HL-60/S4 (cell line): ENCODE measurements around the gene INTS1.
"Not testable (repeated sequence)": the region's sequence is repeated elsewhere in the genome, so short reads cannot be mapped to it uniquely, and the experiment has no call there.

Source experiments
- in situ Hi-C: fragments of 300-500 bp; cut with MboI; formaldehyde crosslinking; loops from 2 replicates; pipeline ENCODE4 v1.14.3; 2022; ENCODE audit warnings: low sequenced_read_pairs

Gene INTS1

GRCh38 chr7:1531263-1531978 is 27.2 kb upstream of the INTS1 start:
- in situ Hi-C loops: no loop called here

DNA sequence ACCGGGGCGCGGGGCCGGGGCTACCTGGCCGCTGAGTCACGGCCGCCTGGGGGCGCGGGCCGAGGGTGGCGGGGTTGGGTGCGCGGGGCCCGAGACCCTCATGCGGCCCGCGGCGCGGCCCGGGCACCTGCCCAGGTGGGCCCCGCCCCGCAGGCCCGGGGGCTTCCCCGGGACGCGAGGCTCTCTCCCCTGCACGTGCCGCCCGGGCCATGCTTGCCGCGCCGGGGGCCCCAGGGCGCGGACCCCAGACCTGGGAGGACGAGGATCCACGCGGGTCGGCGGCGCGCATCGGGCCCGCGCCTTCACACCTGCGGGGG is 26.7 kb upstream of the INTS1 start:
- in situ Hi-C loops: no loop called here

DNA sequence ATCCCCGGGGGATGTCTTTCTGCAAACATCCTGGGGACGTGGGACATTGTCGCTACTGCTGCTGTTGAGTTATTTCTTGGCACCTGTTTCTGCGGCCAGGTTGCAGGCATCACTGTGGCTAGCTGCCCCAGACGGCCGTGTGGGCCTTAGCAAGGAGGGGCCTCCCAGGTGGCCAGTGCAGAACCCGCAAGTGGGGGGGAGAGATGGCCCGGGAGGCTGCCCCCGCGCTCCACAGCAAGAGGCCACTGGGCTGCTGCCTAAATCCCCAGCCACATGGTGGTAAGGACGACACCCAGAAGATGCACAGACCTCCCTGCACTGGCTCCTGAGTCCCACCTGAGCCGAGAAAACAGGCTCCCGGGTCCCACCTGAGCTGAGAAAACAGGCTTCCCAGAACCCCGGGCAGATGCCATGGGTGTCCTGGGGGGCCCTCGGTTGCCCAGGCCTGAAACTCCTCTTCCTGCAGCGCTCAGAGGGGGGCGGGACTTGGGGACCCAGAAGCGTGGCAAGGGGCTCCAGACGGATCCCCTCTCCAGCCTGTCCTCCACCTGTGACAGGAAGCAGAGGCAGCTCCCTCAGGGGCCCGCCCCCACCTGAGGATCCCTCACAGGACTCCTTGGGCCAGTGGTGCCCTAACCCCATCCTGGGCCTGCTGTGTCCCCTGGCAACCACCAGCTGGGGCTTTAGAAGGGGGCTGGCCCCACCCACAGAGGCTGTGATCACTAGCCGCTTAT is 25.4 kb upstream of the INTS1 start:
- in situ Hi-C loops: no loop called here

DNA sequence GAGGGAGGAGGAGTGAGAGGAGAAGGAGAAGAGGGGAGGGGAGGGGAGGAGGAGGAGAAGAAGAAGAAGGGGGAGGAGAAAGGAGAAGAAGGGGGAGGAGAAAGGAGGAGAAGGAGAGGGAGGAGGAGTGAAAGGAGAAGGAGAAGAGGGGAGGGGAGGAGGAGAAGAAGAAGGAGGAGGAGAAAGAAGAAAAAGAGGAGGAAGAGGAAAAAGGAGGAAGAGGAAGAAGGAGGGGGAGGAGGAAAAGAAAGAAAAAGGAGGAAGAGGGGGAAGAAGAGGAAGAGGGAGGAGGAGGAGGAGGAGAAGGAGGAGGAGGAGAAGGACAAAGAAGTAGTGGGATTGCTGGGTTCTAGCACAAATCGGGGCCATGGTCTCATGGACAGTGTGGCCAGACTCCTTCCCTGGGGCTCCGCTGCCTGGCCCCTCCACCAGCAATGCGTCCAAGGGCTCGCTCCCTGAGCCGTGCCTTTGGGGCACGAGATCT is 22.1 kb upstream of the INTS1 start:
- in situ Hi-C loops: no loop called here

DNA sequence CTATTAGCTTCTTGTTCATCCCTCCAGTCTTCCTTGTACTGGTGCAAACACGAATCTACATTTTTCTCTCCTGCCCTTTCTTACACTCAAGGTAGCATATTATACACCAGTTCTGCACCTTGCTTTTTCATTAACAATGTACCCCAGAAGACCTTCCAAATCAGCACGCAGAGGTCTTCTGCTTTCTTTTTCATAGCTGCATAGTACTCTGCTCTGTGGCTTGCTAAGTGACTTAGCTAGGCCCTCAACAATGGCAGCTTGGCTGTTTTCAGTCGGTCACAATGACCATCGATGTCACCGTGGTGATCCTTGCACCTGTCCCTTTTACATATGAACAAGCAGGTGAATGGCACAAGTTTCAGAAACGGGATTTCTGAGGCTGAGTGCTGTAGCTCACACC is 21.2 kb upstream of the INTS1 start:
- in situ Hi-C loops: no loop called here

- in situ Hi-C loops: no loop called here
These were observed 19.7 kb upstream of the INTS1 start for GRCh38 chr7:1523844-1524243.

GRCh38 chr7:1523208-1523607 is 19.0 kb upstream of the INTS1 start:
- in situ Hi-C loops: no loop called here

DNA sequence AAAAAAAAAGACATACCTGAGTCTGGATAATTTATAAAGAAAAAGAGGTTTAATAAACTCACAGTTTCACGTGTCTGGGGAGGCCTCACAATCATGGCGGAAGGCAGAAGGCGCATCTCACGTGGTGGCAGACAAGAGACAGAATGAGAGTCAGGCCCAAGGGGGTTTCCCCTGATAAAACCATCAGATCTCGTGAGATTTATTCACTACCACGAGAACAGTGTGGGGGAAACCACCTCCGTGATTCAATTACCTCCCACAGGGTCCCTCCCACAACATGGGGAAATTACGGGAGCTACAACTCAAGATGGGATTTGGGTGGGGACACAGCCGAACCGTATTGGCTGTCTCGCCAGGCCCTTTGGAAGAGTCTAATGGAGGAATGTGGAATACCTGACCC is 17.3 kb upstream of the INTS1 start:
- in situ Hi-C loops: no loop called here

GRCh38 chr7:1520539-1521234 is 16.5 kb upstream of the INTS1 start:
- in situ Hi-C loops: no loop called here

GRCh38 chr7:1519322-1519922 is 15.2 kb upstream of the INTS1 start:
- in situ Hi-C loops: not testable (repeated sequence)

DNA sequence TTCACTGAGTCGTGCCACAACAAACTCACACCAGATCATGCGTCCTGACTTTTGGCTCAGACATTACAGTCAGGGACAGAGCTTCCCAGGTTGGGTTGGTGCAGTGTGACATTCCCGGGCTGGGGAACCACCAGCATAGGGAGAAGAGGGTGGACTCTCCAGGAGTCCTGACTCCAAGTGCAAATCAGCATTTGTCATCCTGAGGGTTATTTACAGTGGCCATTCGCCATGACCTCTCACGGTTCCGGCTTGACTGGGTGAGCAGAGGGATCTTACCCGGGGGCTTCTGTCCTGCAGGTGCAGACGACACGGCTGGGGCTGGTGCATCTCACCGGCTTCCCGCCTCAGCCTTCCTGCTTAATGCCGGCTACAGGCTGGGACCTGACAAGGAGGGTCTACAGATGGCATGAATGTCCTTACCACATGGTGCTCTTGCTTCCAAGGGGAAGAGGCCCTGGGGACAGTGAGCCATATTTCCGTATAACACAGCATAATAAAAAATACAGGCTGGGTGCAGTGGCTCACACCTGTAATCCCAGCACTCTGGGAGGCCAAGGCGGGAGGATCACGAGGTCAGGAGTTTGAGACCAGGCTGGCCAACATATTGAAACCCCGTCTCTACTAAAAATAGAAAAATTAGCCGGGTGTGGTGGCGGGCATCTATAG is 12.5 kb upstream of the INTS1 start:
- in situ Hi-C loops: no loop called here

DNA sequence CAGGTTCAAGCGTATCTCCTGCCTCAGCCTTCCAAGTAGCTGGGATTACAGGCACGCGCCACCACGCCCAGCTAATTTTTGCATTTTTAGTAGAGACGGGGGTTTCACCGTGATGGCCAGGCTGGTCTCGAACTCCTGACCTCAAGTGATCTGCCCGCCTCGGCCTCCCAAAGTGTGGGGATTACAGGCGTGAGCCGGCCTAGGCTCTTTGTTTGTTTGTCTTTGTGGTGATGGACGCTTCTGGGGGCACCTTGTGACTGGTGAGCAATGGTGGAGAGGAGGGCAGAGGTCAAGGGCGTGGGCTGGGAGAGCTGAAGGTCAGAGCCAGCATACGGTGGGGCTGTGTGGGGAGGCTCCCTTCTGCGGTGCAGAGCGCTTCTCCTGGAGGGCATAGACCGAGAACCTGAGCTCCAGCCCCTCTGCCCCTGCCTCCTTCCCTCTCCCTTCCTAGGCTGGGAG is 11.3 kb upstream of the INTS1 start:
- in situ Hi-C loops: not testable (repeated sequence)

DNA sequence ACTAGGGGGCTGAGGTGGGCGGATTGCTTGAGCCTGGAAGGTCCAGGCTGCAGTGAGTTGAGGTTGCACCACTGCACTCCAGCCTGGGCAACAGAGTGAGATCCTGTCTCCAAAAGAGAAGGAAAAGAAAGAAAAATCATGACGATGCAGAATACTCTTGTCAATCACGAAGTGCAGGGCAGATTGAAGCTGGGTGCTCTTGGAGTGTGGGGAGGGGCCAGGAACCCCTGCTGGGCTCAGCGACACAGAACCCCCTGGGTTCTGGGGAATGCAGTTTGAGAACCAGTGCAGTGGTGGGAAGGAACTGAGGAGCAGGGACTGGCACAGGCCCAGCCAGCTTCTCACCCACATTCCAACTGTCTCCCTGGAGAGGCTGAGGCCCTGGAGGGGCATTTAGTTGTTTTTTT is 10.8 kb upstream of the INTS1 start:
- in situ Hi-C loops: no loop called here

GRCh38 chr7:1514407-1514806 is 10.2 kb upstream of the INTS1 start:
- in situ Hi-C loops: no loop called here

GRCh38 chr7:1513657-1514095 is 9.5 kb upstream of the INTS1 start:
- in situ Hi-C loops: no loop called here

DNA sequence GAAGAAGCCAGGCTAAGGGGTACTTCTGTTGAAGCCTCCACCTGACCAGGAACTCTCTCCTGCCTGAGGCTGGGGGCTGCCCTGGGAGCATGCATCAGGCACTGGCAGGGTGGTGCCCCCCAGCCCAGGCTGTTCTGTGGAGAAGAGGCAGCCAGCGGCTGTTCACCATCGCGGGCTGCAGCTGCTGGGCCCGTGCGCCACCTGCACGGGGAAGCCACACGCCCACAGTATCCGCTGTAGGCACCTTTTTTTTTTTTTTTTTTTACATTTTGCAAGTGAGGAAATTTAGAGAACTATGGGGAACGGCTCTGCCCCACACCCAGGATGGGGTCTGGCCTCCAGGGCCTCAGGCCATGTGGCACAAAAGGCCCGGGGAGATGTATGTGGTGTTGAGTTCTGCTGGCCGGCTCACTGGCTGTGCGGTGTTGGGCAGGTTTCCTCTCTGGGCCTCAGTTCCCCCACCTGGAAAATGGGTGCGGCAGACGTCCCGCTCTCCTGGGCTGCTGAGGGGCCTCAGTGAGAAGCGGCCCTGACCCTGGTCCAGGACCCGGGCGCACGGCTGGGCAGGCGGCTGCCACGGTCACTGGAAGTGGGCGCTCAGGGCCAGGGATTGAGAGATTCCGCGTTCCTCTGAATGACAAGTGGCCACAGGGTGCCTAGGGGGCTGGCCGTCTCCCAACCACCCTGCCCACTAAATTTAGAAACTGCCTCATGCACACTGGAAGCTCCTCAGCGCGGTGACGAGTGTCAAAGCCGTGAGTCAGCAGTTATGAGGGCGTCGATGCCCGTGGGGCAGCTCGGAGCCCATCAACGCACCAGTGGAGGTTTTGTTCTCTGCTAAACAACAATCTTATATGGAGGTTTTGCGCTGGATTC is 8.8 kb upstream of the INTS1 start:
- in situ Hi-C loops: no loop called here

GRCh38 chr7:1511444-1512422 is 7.5 kb upstream of the INTS1 start:
- in situ Hi-C loops: no loop called here

DNA sequence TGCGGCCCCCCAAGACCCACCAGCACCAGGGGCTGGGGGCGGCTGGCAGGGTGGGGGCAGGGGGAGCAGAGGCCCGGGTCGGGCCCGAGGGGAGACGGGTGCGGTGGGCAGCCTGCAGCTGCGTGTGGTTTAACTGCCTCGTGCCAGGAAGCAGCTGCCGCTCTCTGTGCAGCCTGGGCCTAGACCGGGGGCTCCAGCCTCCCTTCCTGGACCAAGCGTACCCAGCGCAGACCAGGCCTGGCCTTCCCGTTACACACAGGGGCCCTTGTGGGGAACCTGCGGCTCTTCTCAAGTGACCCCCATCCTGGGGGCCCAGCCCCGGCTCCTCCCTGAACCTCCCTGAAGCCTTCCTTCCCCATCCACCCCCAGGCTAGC is 6.6 kb upstream of the INTS1 start:
- in situ Hi-C loops: no loop called here

GRCh38 chr7:1509226-1509625 is 5.0 kb upstream of the INTS1 start:
- in situ Hi-C loops: no loop called here
